Endothelial cell of umbilical vein (primary cell): ENCODE measurements around the gene LMF2. TPM values are rescaled to one million over a fixed set of nuclear protein-coding genes. Genes with fewer than 3 reads are reported as not detected.

ENCODE experiments used
- BruUV-seq: library from RNA; stranded (reverse); fragments of 400-500 nt; replicated peaks from 2 replicates; lab custom pipeline; 2021; lab: Mats Ljungman, UMichigan
- CTCF ChIA-PET: fragments of 300-600, 350-600 bp; sonication (Branson Sonifier 250); formaldehyde crosslinking; loops from one replicate; lab custom pipeline; 2021; ENCODE audit warnings: antibody characterized with exemption, inconsistent platforms; lab: Charles Lee
- POLR2A ChIA-PET: fragments of 300-600, 350-600 bp; sonication (Branson Sonifier 250); formaldehyde crosslinking; loops from one replicate; lab custom pipeline; 2021; ENCODE audit warnings: antibody characterized with exemption, inconsistent platforms; lab: Charles Lee
- DNase-seq: peaks from one replicate; pipeline ENCODE4 v3.0.0-alpha.2; 2011; ENCODE audit warnings: low read depth, low spot score
- FAIRE-seq: peaks from 2 replicates; lab custom pipeline; 2011; peaks lifted over from hg19 to GRCh38; lab: Jason Lieb, UNC
- H2AFZ ChIP-seq: 2 replicates; pipeline ENCODE4 v1.6.0; 2012; ENCODE audit warnings: low read depth, low read length, control low read depth, inconsistent platforms
- H3K27ac ChIP-seq: 2 replicates; pipeline ENCODE4 v1.5.1; 2011; ENCODE audit warnings: low read depth, mild to moderate bottlenecking, control low read depth, low read length, moderate library complexity; ENCODE audit not compliant: insufficient read depth
- H3K27me3 ChIP-seq, 2 experiments: 2 replicates each; pipeline versions ENCODE4 v1.6.0 to v1.6.1; 2011; ENCODE audit warnings: low read length in 2 of 2, mixed read lengths in 1 of 2; ENCODE audit not compliant: control insufficient read depth in 2 of 2, insufficient read depth in 2 of 2
- H3K36me3 ChIP-seq, 2 experiments: 2 replicates in 1 of 2; 3 replicates in 1 of 2; pipeline ENCODE4 v1.5.1; 2011; ENCODE audit warnings: low read length in 2 of 2, mild to moderate bottlenecking in 1 of 2, moderate library complexity in 1 of 2; ENCODE audit not compliant: control insufficient read depth in 2 of 2, insufficient read depth in 2 of 2; ENCODE audit errors: extremely low read depth in 1 of 2
- H3K4me1 ChIP-seq: 3 replicates; pipeline ENCODE4 v1.5.1; 2011; ENCODE audit warnings: mild to moderate bottlenecking, low read length; ENCODE audit not compliant: control insufficient read depth, insufficient read depth; ENCODE audit errors: extremely low read depth
- H3K4me2 ChIP-seq: 2 replicates; pipeline ENCODE4 v1.6.1; 2011; ENCODE audit warnings: low read length, control low read depth, mixed read lengths; ENCODE audit not compliant: insufficient read depth
- H3K4me3 ChIP-seq, 3 experiments: fragments of 200-600 bp in 1 of 3; sonication (generic), shearing (Covaris generic) in 1 of 3; replicated peaks in 1 of 3; 2 replicates each; pipeline ENCODE4 v1.5.1; 2011 to 2016; ENCODE audit warnings: control low read depth in 3 of 3, low read length in 3 of 3, mild to moderate bottlenecking in 2 of 3, inconsistent platforms in 1 of 3, low read depth in 1 of 3, moderate library complexity in 1 of 3; ENCODE audit not compliant: insufficient read depth in 1 of 3
- H3K79me2 ChIP-seq: 2 replicates; pipeline ENCODE4 v1.6.0; 2012; ENCODE audit warnings: low read length, inconsistent platforms; ENCODE audit not compliant: control insufficient read depth, insufficient read depth
- H3K9ac ChIP-seq: replicated peaks from 2 replicates; pipeline ENCODE3; 2011; ENCODE audit warnings: low read length, control low read depth; ENCODE audit not compliant: insufficient read depth; ENCODE audit errors: extremely low read depth
- H3K9me1 ChIP-seq: replicated peaks from 3 replicates; pipeline ENCODE4 v1.6.0; 2011; ENCODE audit warnings: mild to moderate bottlenecking, low read length; ENCODE audit not compliant: control insufficient read depth, insufficient read depth; ENCODE audit errors: extremely low read depth
- H3K9me3 ChIP-seq: replicated peaks from 2 replicates; pipeline ENCODE4 v1.5.1; 2012; ENCODE audit warnings: low read length, inconsistent platforms; ENCODE audit not compliant: control insufficient read depth, insufficient read depth
- H4K20me1 ChIP-seq: replicated peaks from 2 replicates; pipeline ENCODE3; 2011; ENCODE audit warnings: mild to moderate bottlenecking, low read length; ENCODE audit not compliant: control insufficient read depth, insufficient read depth; ENCODE audit errors: extremely low read depth
- CTCF ChIP-seq, 2 donors: IDR thresholded peaks; 1 replicate in 1 of 2; 2 replicates in 1 of 2; pipeline ENCODE4 v1.5.1; 2011; ENCODE audit warnings: low read length in 2 of 2, mild to moderate bottlenecking in 2 of 2, moderate library complexity in 2 of 2, control low read depth in 1 of 2, inconsistent platforms in 1 of 2, low read depth in 1 of 2; ENCODE audit not compliant: insufficient read depth in 1 of 2; ENCODE audit errors: extremely low read depth in 1 of 2
- EZH2 ChIP-seq: IDR thresholded peaks from 2 replicates; pipeline ENCODE4 v1.6.1; 2012; ENCODE audit warnings: borderline replicate concordance, low read depth, mild to moderate bottlenecking, moderate library complexity, low read length, inconsistent platforms; ENCODE audit not compliant: severe bottlenecking
- FOS ChIP-seq: IDR thresholded peaks from 2 replicates; pipeline ENCODE4 v1.6.1; 2011; ENCODE audit warnings: mild to moderate bottlenecking, low read length, moderate library complexity, borderline replicate concordance; ENCODE audit not compliant: insufficient read depth
- GATA2 ChIP-seq: IDR thresholded peaks from 2 replicates; pipeline ENCODE4 v1.7.0; 2011; ENCODE audit warnings: low read depth, mild to moderate bottlenecking, moderate library complexity, mixed read lengths, low read length; ENCODE audit not compliant: insufficient read length, insufficient read depth
- JUN ChIP-seq: IDR thresholded peaks from 2 replicates; pipeline ENCODE4 v1.6.1; 2011; ENCODE audit warnings: borderline replicate concordance, low read depth; ENCODE audit not compliant: insufficient read length, insufficient read depth
- MAX ChIP-seq: IDR thresholded peaks from 2 replicates; pipeline ENCODE4 v1.6.1; 2011; ENCODE audit not compliant: insufficient read depth, insufficient read length
- MYC ChIP-seq: IDR thresholded peaks from one replicate; pipeline ENCODE4 v1.6.1; 2011; ENCODE audit warnings: mild to moderate bottlenecking, low read depth, low read length
- POLR2A ChIP-seq: IDR thresholded peaks from 2 replicates; pipeline ENCODE4 v1.6.1; 2012; ENCODE audit warnings: low read depth, mild to moderate bottlenecking, control low read depth, low read length
- POLR2AphosphoS5 ChIP-seq: IDR thresholded peaks from 2 replicates; pipeline ENCODE4 v1.6.1; 2012; ENCODE audit warnings: low read depth, mild to moderate bottlenecking, control low read depth, low read length, moderate library complexity; ENCODE audit not compliant: insufficient read depth
- dilution Hi-C: fragments of 300-500 bp; cut with MboI; formaldehyde crosslinking; loops from one replicate; pipeline ENCODE4 v1.15.0; 2019; ENCODE audit warnings: low sequenced_read_pairs; ENCODE audit not compliant: extremely low pct_ligation_motif_present
- intact Hi-C: fragments of 100-400 bp; cut with micrococcal nuclease; formaldehyde crosslinking; loops from one replicate; pipeline ENCODE4 v1.10.0; 2022
- polyA plus RNA-seq, 4 experiments: library from polyadenylated mRNA; depleted of rRNA in 3 of 4; stranded (reverse) in 3 of 4; unstranded in 1 of 4; fragments of >200 nt; gene quantifications; 2 replicates each; pipeline versions ENCODE4 v1.2.1 to v1.2.3, GENCODE V29; 2011 to 2012; ENCODE audit warnings: missing spikeins in 1 of 4
- total RNA-seq: library from RNA; stranded (reverse); gene quantifications from 2 replicates; pipeline ENCODE4 v1.2.3, GENCODE V29; 2021

LMF2 gene
- total and polyA plus RNA-seq, 2 donors (not counting 3 experiments of a cell fraction or from before 2014, with no cell fraction given): 89.7 to 112 TPM

GRCh38 chr22:50482107-50483074, 25.1 kb downstream of the LMF2 start:
- no peak overlapping the region for H3K27ac ChIP-seq

More at GRCh38 chr22:50482107-50483074, 25.1 kb downstream of the LMF2 start:
- Histone ChIP-seq H3K9me1 (no peaks in the 10 kb centered on the region), H3K4me3 (no peak overlapping the region), H3K9ac (no peak overlapping the region), H3K79me2 (no peaks in the 10 kb centered on the region), H2AFZ (peak overlapping the region; percentile 36), H3K4me1 (no peaks in the 10 kb centered on the region), H3K36me3 (no peaks in the 10 kb centered on the region), H3K27me3 (peaks cover 10 to 22% of the 10 kb centered on the region in 2 experiments), H3K4me2 (no peak overlapping the region), H3K9me3 (no peaks in the 10 kb centered on the region), H4K20me1 (no peaks in the 10 kb centered on the region)
- dilution Hi-C loops (no loop called here), intact Hi-C loops (no loop called here)
- no peak for DNase-seq
- TF ChIP-seq JUN (no peak), GATA2 (no peak), EZH2 (no peak), CTCF (IDR thresholded peaks at IDR 0.05; ENCODE audit: extremely low read depth in 1 of 2, insufficient read depth in 1 of 2, low read depth in 1 of 2, low read length in 2 of 2) (no peak), POLR2AphosphoS5 (no peak), POLR2A (no peak), FOS (no peak), MYC (no peak), MAX (no peak)
- CTCF ChIA-PET: interaction anchor here (0.5 kb wide), 1 partner anchor 117 kb away, joined by 3 read pairs; no protein-coding TSS in a partner anchor
- no peak for FAIRE-seq
- BruUV-seq: no TSS peak
- POLR2A ChIA-PET: no interaction called here
